GM11168 (cell line): ENCODE results near the gene ZEB2.
"Not testable (repeated sequence)": the region's sequence is repeated elsewhere in the genome, so short reads cannot be mapped to it uniquely, and the experiment has no call there.

Experiments used
- in situ Hi-C: fragments of 300-500 bp; cut with MboI; formaldehyde crosslinking; loops from one replicate; pipeline ENCODE4 v1.12.0; 2022; ENCODE audit warnings: low sequenced_read_pairs; ENCODE audit not compliant: unreplicated experiment

Gene ZEB2

GRCh38 chr2:144364944-144365738, 154.8 kb downstream of the ZEB2 start:
- in situ Hi-C loops = no loop called here

GRCh38 chr2:144364247-144364646, 155.7 kb downstream of the ZEB2 start:
- in situ Hi-C loops = not testable (repeated sequence)

- in situ Hi-C loops = no loop called here
These were observed 157.5 kb downstream of the ZEB2 start for GRCh38 chr2:144362401-144362800.

- in situ Hi-C loops = no loop called here
These were observed 158.2 kb downstream of the ZEB2 start for GRCh38 chr2:144361742-144362141.

GRCh38 chr2:144359684-144360083, 160.2 kb downstream of the ZEB2 start:
- in situ Hi-C loops = no loop called here

- in situ Hi-C loops = no loop called here
These were observed 160.9 kb downstream of the ZEB2 start for GRCh38 chr2:144358979-144359541.

- in situ Hi-C loops = no loop called here
These were observed 161.4 kb downstream of the ZEB2 start for GRCh38 chr2:144358374-144358964.

- in situ Hi-C loops = no loop called here
These were observed 162.1 kb downstream of the ZEB2 start for GRCh38 chr2:144357623-144358373.

GRCh38 chr2:144356402-144356801, 163.5 kb downstream of the ZEB2 start:
- in situ Hi-C loops = no loop called here

- in situ Hi-C loops = no loop called here
These were observed 165.0 kb downstream of the ZEB2 start for GRCh38 chr2:144354953-144355352.

GRCh38 chr2:144351687-144352086, 168.2 kb downstream of the ZEB2 start:
- in situ Hi-C loops = no loop called here

GRCh38 chr2:144350151-144350802, 169.6 kb downstream of the ZEB2 start:
- in situ Hi-C loops = no loop called here

- in situ Hi-C loops = no loop called here
These were observed 170.2 kb downstream of the ZEB2 start for GRCh38 chr2:144349674-144350073.

- in situ Hi-C loops = no loop called here
These were observed 171.1 kb downstream of the ZEB2 start for GRCh38 chr2:144348846-144349245.

GRCh38 chr2:144346229-144346628, 173.7 kb downstream of the ZEB2 start:
- in situ Hi-C loops = no loop called here

- in situ Hi-C loops = no loop called here
These were observed 176.8 kb downstream of the ZEB2 start for GRCh38 chr2:144343145-144343544.

- in situ Hi-C loops = no loop called here
These were observed 178.4 kb downstream of the ZEB2 start for GRCh38 chr2:144341538-144341937.

- in situ Hi-C loops = no loop called here
These were observed 180.9 kb downstream of the ZEB2 start for GRCh38 chr2:144339048-144339447.

- in situ Hi-C loops = no loop called here
These were observed 185.4 kb downstream of the ZEB2 start for GRCh38 chr2:144334551-144334950.
